Measurements from ENCODE around the gene SLX4IP.
A peak's percentile ranks its signal among the peaks of the same experiment; 100 is the strongest.

SLX4IP gene

GRCh38 chr20:10551732-10552724 lies 116.9 kb downstream of the SLX4IP start:
- no peak for TF ChIP-seq CTCF (IDR thresholded peaks at IDR 0.05; ENCODE audit: low read length, missing control alignments)
- peak; percentile 16 for DNase-seq (ENCODE audit: low read depth)
- H3K4me3 ChIP-seq (replicated peaks; ENCODE audit: low read depth, low read length), result no peak overlapping the region

DNA sequence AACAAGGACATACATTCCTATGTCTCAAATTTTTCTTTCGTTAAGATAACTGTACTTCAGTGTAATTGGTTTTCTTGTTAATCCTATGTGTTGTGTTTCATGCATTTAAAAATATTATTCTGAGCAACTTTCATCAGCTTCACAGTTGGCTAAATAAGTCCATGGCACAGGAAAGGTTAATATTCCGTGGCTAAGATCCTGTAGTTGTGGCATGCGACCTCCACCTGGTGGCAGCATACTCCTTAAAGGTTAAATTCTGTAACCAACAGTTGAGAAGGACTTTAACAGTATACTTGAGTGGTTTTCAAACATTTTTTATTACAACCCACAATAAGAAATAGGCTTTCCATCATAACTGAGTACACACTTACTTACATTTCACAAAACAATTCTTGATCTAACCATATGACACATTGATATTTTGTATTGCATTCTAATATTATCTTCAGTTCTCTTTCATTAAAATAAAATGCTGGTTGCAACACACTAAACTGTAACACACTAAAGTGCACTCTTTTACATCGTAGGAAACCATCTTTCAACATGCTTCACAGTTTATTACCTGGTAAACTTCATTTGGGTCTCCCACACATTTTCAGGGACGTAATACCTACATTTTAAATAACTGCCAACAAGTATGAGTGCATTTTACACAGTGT lies 118.3 kb downstream of the SLX4IP start:
- DNase-seq (ENCODE audit: low read depth), result peak; percentile 90
- no peak overlapping the region for H3K4me3 ChIP-seq (replicated peaks; ENCODE audit: low read depth, low read length)
- peak; percentile 83 for TF ChIP-seq CTCF (IDR thresholded peaks at IDR 0.05; ENCODE audit: low read length, missing control alignments)

DNA sequence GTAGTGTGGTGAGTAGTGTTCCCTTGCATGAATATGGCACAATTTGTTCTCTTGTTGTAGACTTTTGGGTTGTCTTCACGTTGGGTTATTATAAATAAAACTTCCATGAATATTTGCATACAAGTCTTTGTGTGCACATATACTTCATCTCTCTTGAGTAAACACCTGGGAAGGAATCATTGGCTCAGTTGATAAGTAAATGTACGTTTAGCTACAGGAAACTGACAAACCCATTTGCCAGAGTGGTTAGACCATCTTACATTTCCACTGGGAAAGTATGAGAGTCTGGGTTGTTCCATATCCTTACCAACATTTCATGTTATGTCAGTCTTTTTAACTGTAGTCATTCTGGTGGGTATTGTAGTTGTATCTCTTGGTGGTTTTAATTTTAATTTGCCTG lies 119.2 kb downstream of the SLX4IP start:
- TF ChIP-seq CTCF (IDR thresholded peaks at IDR 0.05; ENCODE audit: low read length, missing control alignments), result no peak
- H3K4me3 ChIP-seq (replicated peaks; ENCODE audit: low read depth, low read length), result no peak overlapping the region
- DNase-seq (ENCODE audit: low read depth), result no peak

- TF ChIP-seq CTCF (IDR thresholded peaks at IDR 0.05; ENCODE audit: low read length, missing control alignments), result no peak
- H3K4me3 ChIP-seq (replicated peaks; ENCODE audit: low read depth, low read length), result no peak overlapping the region
- no peak for DNase-seq (ENCODE audit: low read depth)
Measured at GRCh38 chr20:10555393-10555792, 120.3 kb downstream of the SLX4IP start.

- DNase-seq (ENCODE audit: low read depth), result peak; percentile 79
- TF ChIP-seq CTCF (IDR thresholded peaks at IDR 0.05; ENCODE audit: low read length, missing control alignments), result no peak
- no peak overlapping the region for H3K4me3 ChIP-seq (replicated peaks; ENCODE audit: low read depth, low read length)
Measured at GRCh38 chr20:10555865-10556308, 120.8 kb downstream of the SLX4IP start.

- DNase-seq (ENCODE audit: low read depth), result peak; percentile 17
- no peak overlapping the region for H3K4me3 ChIP-seq (replicated peaks; ENCODE audit: low read depth, low read length)
- no peak for TF ChIP-seq CTCF (IDR thresholded peaks at IDR 0.05; ENCODE audit: low read length, missing control alignments)
Measured at GRCh38 chr20:10556519-10557083, 121.5 kb downstream of the SLX4IP start.

Data from fibroblast of pulmonary artery (primary cell).